ENCODE results near the gene DNAJB6. TPM values are rescaled to one million over a fixed set of nuclear protein-coding genes. Genes with fewer than 3 reads are reported as not detected.

The DNAJB6 gene
- total and polyA plus RNA-seq, 9 donors: 79.0 to 154 (median 89.2) TPM

DNA sequence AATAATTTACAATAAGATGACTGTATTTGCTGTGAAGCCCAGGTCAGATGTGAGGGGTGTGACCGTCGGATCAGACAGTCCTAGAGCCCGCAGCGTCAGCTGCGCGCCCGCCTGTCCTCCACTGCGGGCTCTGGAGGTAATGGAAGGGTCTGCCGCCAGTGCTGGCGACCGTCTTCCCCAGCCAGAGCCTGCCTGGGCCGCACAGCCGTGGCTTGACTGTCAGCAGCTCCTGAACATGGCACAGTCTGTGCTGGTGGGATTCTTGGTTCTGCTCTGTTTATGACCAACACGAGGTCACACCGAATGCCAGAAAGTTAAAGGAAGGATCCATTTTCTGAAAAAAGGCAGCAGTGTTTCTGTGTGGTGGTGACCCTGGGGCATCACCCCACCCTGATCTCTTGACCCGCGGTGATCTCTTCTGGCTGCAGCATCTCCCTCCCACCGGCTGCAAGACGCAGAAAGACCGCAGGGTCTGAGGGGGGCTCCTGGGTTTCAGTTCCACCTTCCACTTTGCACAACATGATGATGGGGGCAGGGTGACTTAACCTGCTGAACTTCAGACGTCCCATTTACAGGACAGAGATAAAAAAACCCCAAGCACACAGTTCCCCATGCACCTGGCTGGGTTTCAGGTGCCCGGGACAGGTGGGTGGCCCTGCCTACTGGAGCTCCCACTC, 103.7 kb downstream of the DNAJB6 start:
- H3K36me3 ChIP-seq: no peaks in the 10 kb centered on the region
- H3K4me1 ChIP-seq (ENCODE audit: insufficient read depth): no peaks in the 10 kb centered on the region
- H3K27me3 ChIP-seq: no peaks in the 10 kb centered on the region
- H3K4me3 ChIP-seq: no peak overlapping the region
- 90 to 91% (median 90%) methylated on average over 22 of the region's 22 CpGs for WGBS, 3 donors
- no peak overlapping the region for H3K27ac ChIP-seq
- DNase-seq: peak in 1 of 5 donors; percentile 9
- intact Hi-C loops (cut with DNase I): no loop called here
- TF ChIP-seq POLR2A (IDR thresholded peaks at IDR 0.05) (no peak), EP300 (IDR thresholded peaks at IDR 0.05) (no peak), CTCF (IDR thresholded peaks at IDR 0.05) (no peak)
- no peaks in the 10 kb centered on the region for H3K9me3 ChIP-seq

DNA sequence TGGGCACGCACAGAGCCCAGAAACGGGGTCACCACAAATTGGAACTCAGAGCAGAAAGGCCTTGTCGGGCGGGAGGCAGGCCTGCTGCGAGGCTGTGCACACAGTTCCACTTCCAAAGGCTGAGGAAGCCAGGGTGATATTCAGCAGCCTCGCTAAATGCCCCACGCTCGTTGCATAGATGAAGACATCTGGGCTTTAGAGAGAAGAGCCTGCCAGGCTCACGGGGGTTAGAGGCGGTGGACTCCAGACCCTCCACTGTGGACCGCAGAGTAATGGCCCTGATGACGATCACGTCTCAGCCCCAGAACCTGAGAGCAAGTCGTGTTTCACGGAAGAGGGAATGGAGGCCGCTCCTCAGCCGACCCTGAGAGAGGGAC, 104.2 kb downstream of the DNAJB6 start:
- no peaks in the 10 kb centered on the region for H3K36me3 ChIP-seq
- no peak for DNase-seq
- 91 to 97% (median 92%) methylated on average over 17 of the region's 17 CpGs for WGBS, 3 donors
- H3K4me1 ChIP-seq (ENCODE audit: insufficient read depth): no peaks in the 10 kb centered on the region
- no peak overlapping the region for H3K4me3 ChIP-seq
- no peaks in the 10 kb centered on the region for H3K27me3 ChIP-seq
- intact Hi-C loops (cut with DNase I): no loop called here
- no peak for TF ChIP-seq POLR2A (IDR thresholded peaks at IDR 0.05)
- no peaks in the 10 kb centered on the region for H3K9me3 ChIP-seq
- H3K27ac ChIP-seq: no peak overlapping the region

- no peak overlapping the region for H3K27ac ChIP-seq
- peak in 1 of 5 donors; percentile 7 for DNase-seq
- H3K4me1 ChIP-seq (ENCODE audit: insufficient read depth): no peaks in the 10 kb centered on the region
- TF ChIP-seq EP300 (IDR thresholded peaks at IDR 0.05): no peak
- TF ChIP-seq POLR2A (IDR thresholded peaks at IDR 0.05): no peak
- TF ChIP-seq CTCF (IDR thresholded peaks at IDR 0.05): no peak
- no peak overlapping the region for H3K4me3 ChIP-seq
- 92 to 96% (median 95%) methylated on average over 23 of the region's 23 CpGs for WGBS, 3 donors
- H3K27me3 ChIP-seq: no peaks in the 10 kb centered on the region
- no peaks in the 10 kb centered on the region for H3K36me3 ChIP-seq
- H3K9me3 ChIP-seq: no peaks in the 10 kb centered on the region
- intact Hi-C loops (cut with DNase I): no loop called here
Measured at GRCh38 chr7:157442456-157442855, 105.7 kb downstream of the DNAJB6 start.

DNA sequence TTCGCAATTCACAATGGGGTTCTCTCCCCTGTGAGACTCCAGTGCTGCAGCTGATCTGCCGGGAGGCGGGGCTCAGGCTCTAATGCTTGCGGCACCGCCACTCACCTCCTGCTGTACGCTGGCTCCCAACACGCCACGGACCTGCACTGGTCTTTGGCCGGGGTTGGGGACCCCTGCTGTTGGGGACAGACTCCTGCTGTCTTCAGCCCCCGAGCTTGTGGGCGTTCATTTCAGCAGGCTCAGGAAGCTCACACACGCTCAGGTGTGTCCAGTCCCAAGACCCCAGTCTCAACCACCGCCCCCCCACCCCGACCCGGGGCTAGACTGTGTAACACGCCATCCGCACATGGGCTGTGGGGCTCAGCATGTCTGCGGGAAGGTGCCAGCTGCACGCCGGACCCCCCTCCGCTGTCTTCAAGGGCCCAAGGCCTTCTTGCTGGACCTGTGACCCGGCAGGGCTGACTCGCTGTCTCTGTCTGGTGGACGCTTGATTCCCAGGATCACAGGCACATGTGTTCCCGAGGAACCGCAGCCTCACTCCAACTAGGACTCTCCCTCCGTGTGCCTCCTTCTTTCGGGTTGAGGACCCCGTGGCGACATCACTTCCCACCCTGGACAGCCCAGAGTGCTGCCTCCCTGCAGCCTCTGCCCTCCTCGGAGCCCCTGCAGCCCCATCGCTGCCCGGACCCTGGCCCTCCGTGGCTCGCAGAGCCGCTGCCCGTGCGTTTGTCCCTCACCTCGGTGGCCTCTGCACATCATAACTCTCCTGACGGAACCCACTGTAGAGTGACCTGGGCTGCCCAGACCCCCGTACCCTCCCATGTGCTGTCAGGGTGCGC, 106.4 kb downstream of the DNAJB6 start:
- Histone ChIP-seq H3K27me3 (no peaks in the 10 kb centered on the region), H3K4me1 (ENCODE audit: insufficient read depth) (no peaks in the 10 kb centered on the region), H3K36me3 (no peaks in the 10 kb centered on the region), H3K27ac (no peak overlapping the region), H3K9me3 (no peaks in the 10 kb centered on the region), H3K4me3 (no peak overlapping the region)
- WGBS, 3 donors: 85 to 91% (median 88%) methylated on average over 41 to 42 of the region's 42 CpGs
- peak in 1 of 5 donors; percentile 11 for DNase-seq
- TF ChIP-seq CTCF (IDR thresholded peaks at IDR 0.05): no peak
- TF ChIP-seq EP300 (IDR thresholded peaks at IDR 0.05): no peak
- no peak for TF ChIP-seq POLR2A (IDR thresholded peaks at IDR 0.05)
- intact Hi-C loops (cut with DNase I): no loop called here
